Stimulated activated CD8-positive, alpha-beta memory T cell treated with anti-CD3 and anti-CD28 coated beads, Interleukin-7, amount 100 ng/mL, for 24 hours (primary cell): ENCODE measurements around the gene UIMC1.
"Not testable (repeated sequence)": the region's sequence is repeated elsewhere in the genome, so short reads cannot be mapped to it uniquely, and the experiment has no call there.

Source experiments
- DNase-seq: peaks from one replicate; pipeline ENCODE4 v3.0.0-alpha.2; 2020; ENCODE audit warnings: low read depth

Gene UIMC1

GRCh38 chr5:176883700-176884570 lies 122.6 kb downstream of the UIMC1 start:
- DNase-seq: no peak

GRCh38 chr5:176882567-176882903 lies 124.0 kb downstream of the UIMC1 start:
- DNase-seq: no peak

GRCh38 chr5:176881816-176882566 lies 124.6 kb downstream of the UIMC1 start:
- DNase-seq: no peak

GRCh38 chr5:176881021-176881749 lies 125.4 kb downstream of the UIMC1 start:
- DNase-seq: no peak

- DNase-seq: no peak
Observed at GRCh38 chr5:176880366-176881020, 126.1 kb downstream of the UIMC1 start.

GRCh38 chr5:176879663-176880361 lies 126.8 kb downstream of the UIMC1 start:
- no peak for DNase-seq

- no peak for DNase-seq
Observed at GRCh38 chr5:176878906-176879662, 127.5 kb downstream of the UIMC1 start.

- no peak for DNase-seq
Observed at GRCh38 chr5:176878463-176878862, 128.1 kb downstream of the UIMC1 start.

- DNase-seq: no peak
Observed at GRCh38 chr5:176877793-176878331, 128.7 kb downstream of the UIMC1 start.

GRCh38 chr5:176876506-176877431 lies 129.8 kb downstream of the UIMC1 start:
- DNase-seq: no peak

- no peak for DNase-seq
Observed at GRCh38 chr5:176875783-176876505, 130.6 kb downstream of the UIMC1 start.

GRCh38 chr5:176875014-176875550 lies 131.5 kb downstream of the UIMC1 start:
- DNase-seq: no peak

GRCh38 chr5:176874198-176874780 lies 132.3 kb downstream of the UIMC1 start:
- DNase-seq: no peak

GRCh38 chr5:176873541-176874172 lies 132.9 kb downstream of the UIMC1 start:
- DNase-seq: no peak

GRCh38 chr5:176873011-176873410 lies 133.6 kb downstream of the UIMC1 start:
- DNase-seq: not testable (repeated sequence)

- not testable (repeated sequence) for DNase-seq
Observed at GRCh38 chr5:176872586-176872985, 134.0 kb downstream of the UIMC1 start.

- DNase-seq: not testable (repeated sequence)
Observed at GRCh38 chr5:176870644-176871043, 135.9 kb downstream of the UIMC1 start.
